ENCODE data around the gene REST.
"Not testable (repeated sequence)": the region's sequence is repeated elsewhere in the genome, so short reads cannot be mapped to it uniquely, and the experiment has no call there.

The REST gene

GRCh38 chr4:56870946-56871345 lies 36.8 kb upstream of the REST start:
- CTCF ChIA-PET = no interaction called here
- no peak for DNase-seq (ENCODE audit: low spot score)
- TF ChIP-seq CTCF (conservative IDR thresholded peaks at IDR 0.05; ENCODE audit: low read depth) = no peak
- H3K27ac ChIP-seq = no peak overlapping the region
- POLR2A ChIA-PET (ENCODE audit: low non-redundant PET) = no interaction called here

GRCh38 chr4:56871371-56871866 lies 36.3 kb upstream of the REST start:
- DNase-seq (ENCODE audit: low spot score) = no peak
- TF ChIP-seq CTCF (conservative IDR thresholded peaks at IDR 0.05; ENCODE audit: low read depth) = no peak
- CTCF ChIA-PET = no interaction called here
- H3K27ac ChIP-seq = no peak overlapping the region
- POLR2A ChIA-PET (ENCODE audit: low non-redundant PET) = no interaction called here

GRCh38 chr4:56874166-56874565 lies 33.5 kb upstream of the REST start:
- ChIA-PET CTCF (no interaction called here), POLR2A (ENCODE audit: low non-redundant PET) (no interaction called here)
- H3K27ac ChIP-seq = no peak overlapping the region
- no peak for TF ChIP-seq CTCF (conservative IDR thresholded peaks at IDR 0.05; ENCODE audit: low read depth)
- peak; percentile 1 for DNase-seq (ENCODE audit: low spot score)

- no peak overlapping the region for H3K27ac ChIP-seq
- no peak for DNase-seq (ENCODE audit: low spot score)
- POLR2A ChIA-PET (ENCODE audit: low non-redundant PET) = no interaction called here
- CTCF ChIA-PET = no interaction called here
- no peak for TF ChIP-seq CTCF (conservative IDR thresholded peaks at IDR 0.05; ENCODE audit: low read depth)
Measured at GRCh38 chr4:56874923-56875322, 32.8 kb upstream of the REST start.

- H3K27ac ChIP-seq = no peak overlapping the region
- ChIA-PET CTCF (interaction anchor here (0.6 kb wide), 1 partner anchor 18 kb away, joined by 5 read pairs; no protein-coding TSS in a partner anchor), POLR2A (ENCODE audit: low non-redundant PET) (no interaction called here)
- no peak for TF ChIP-seq CTCF (conservative IDR thresholded peaks at IDR 0.05; ENCODE audit: low read depth)
- DNase-seq (ENCODE audit: low spot score) = no peak
Measured at GRCh38 chr4:56876264-56876663, 31.4 kb upstream of the REST start.

GRCh38 chr4:56879996-56880395 lies 27.7 kb upstream of the REST start:
- no peak for DNase-seq (ENCODE audit: low spot score)
- no peak overlapping the region for H3K27ac ChIP-seq
- POLR2A ChIA-PET (ENCODE audit: low non-redundant PET) = no interaction called here
- CTCF ChIA-PET = no interaction called here
- no peak for TF ChIP-seq CTCF (conservative IDR thresholded peaks at IDR 0.05; ENCODE audit: low read depth)

- CTCF ChIA-PET = no interaction called here
- DNase-seq (ENCODE audit: low spot score) = no peak
Measured at GRCh38 chr4:56880572-56880971, 27.1 kb upstream of the REST start.

GRCh38 chr4:56884511-56884910 lies 23.2 kb upstream of the REST start:
- POLR2A ChIA-PET (ENCODE audit: low non-redundant PET) = not testable (repeated sequence)

More at GRCh38 chr4:56880572-56880971, 27.1 kb upstream of the REST start:
- no peak overlapping the region for H3K27ac ChIP-seq
- no peak for TF ChIP-seq CTCF (conservative IDR thresholded peaks at IDR 0.05; ENCODE audit: low read depth)
- POLR2A ChIA-PET (ENCODE audit: low non-redundant PET) = no interaction called here

More at GRCh38 chr4:56884511-56884910, 23.2 kb upstream of the REST start:
- DNase-seq (ENCODE audit: low spot score); CTCF ChIA-PET; H3K27ac ChIP-seq: not testable (repeated sequence)
